HG03025 (cell line): ENCODE data around the gene LIM2.
A peak's percentile ranks its signal among the peaks of the same experiment; 100 is the strongest.
"Not testable (repeated sequence)": the region's sequence is repeated elsewhere in the genome, so short reads cannot be mapped to it uniquely, and the experiment has no call there.

ENCODE experiments used
- ATAC-seq: cut with Tn5 transposase; IDR thresholded peaks from one replicate; pipeline ENCODE4 v1.9.1; 2021; ENCODE audit warnings: mild to moderate bottlenecking, moderate library complexity; ENCODE audit not compliant: unreplicated experiment, low FRiP score

LIM2 gene

DNA sequence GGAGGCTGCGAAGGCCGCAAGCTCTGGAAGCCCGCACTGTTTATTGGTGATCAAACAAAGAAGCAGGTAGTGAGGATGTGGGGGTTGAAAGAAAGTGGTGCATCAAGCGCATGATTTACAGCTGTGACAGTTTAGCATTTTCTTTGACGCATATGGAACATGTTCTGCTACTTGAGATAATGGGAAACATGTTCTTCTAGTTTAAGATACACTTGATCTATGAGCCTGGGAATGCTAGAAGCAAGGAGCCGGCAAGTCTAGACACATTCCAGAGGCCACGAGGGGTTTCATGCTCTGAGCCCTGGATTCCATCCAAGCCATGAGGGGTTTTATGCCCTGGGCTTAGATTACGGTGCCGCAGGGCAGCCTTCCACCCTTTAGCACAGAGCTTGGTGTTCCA lies 9.7 kb upstream of the LIM2 start:
- not testable (repeated sequence) for ATAC-seq

- no peak for ATAC-seq
These were observed 8.4 kb upstream of the LIM2 start for GRCh38 chr19:51396175-51396574.

GRCh38 chr19:51394050-51394836 lies 6.5 kb upstream of the LIM2 start:
- peak; percentile 82 for ATAC-seq

- no peak for ATAC-seq
These were observed 4.9 kb upstream of the LIM2 start for GRCh38 chr19:51392701-51393100.

- ATAC-seq = no peak
These were observed 3.4 kb upstream of the LIM2 start for GRCh38 chr19:51391073-51391611.

DNA sequence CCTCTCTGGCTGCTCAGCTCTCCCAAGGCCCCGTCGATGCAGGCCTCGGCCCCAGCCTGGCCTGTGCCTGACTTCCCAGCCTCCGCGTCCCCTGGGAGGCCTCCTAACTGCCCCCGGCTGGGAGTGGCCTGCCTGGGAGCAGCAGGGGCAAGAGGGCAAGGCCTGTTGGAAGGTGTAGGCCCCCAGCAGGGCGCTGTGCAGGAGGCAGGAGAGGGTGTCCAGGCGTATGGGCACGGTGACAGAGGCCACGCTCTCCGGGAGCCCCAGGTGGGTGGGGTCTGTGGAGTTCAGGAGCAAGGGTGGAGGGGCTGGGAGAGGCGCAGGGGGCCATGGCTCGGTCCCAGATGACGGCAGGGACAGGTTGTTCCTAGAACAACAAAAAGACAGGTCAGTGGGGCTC lies 1.4 kb upstream of the LIM2 start:
- no peak for ATAC-seq

DNA sequence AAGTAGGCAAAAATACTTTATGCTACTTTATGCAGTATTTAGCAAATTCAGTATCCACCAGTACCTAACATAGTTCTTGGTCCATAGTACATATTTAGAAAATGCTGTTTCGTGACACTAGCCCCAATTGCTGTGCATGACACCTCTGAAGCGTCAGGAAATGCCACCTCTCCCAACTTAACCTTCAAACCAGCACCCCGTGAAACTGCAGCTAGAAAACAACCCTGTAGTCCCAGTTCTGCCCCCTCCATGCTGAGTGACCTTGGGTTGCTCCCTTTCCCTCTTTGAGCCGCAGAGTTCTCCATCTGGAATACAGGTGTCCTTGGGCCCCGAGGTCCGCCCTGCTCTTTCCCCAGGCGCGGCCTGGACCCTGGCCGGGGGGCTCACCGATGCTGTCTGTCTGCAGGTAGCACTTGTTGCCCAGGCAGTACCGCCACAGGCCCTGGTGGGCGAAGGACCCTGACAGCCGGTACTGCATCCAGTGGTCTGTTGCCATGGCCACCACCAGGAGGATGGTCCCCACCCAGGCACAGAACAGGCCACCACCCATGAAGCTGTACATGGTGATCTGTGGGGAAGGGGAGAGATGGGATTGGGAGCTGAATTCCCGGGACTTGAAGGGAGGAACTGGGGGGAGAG lies 773 bp downstream of the LIM2 start:
- no peak for ATAC-seq

DNA sequence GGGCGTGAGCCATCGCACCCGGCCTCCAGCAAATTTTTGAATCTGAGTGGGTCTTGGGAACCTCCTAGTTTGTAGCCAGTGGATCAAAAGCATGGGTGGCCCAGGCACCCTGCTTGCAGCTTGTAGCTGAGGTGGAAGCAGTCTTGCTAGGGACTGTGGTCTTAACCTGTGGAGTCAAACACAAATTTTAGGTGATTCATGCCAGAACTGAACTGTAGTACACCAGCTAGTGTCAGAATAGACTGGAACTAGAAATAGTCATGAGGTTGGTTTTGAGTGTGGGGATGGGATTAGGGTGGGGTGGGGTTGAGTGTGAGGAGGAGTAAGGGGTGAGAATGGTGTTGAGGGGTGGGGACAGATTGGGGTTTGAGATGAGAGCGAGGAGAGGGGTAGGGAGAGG lies 5.8 kb downstream of the LIM2 start:
- no peak for ATAC-seq

- no peak for ATAC-seq
These were observed 7.4 kb downstream of the LIM2 start for GRCh38 chr19:51380379-51380778.

GRCh38 chr19:51377422-51377821 lies 10.4 kb downstream of the LIM2 start:
- no peak for ATAC-seq

DNA sequence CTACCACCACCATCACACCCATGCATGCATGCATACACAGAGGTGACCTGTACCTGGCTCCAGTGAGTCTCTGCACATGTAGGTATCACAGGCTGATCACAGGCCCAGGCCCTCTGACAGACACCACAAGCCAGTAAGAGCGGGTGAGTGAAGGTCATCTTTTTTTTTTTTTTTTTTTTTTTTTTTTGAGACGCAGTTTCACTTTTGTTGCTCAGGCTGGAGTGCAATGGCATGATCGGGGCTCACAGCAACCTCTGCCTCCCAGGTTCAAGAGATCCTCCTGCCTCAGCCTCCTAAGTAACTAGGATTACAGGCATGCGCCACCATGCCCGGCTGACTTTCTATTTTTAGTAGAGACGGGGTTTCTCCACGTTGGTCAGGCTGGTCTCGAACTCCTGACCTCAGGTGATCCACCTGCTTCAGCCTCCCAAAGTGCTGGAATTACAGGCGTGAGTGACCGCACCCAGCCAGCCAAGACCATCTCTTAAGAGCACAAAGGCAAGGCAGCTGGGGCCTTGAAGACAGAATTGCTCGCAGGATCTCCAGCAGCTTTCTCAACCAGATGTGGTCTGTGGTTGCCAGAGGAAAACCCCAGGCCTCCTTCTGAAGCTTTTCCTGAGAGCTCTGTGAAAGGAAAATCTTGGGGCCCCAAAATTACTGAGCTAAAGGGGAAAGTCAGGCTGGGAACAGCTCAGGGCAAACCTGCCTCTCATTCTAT lies 12.1 kb downstream of the LIM2 start:
- no peak for ATAC-seq

DNA sequence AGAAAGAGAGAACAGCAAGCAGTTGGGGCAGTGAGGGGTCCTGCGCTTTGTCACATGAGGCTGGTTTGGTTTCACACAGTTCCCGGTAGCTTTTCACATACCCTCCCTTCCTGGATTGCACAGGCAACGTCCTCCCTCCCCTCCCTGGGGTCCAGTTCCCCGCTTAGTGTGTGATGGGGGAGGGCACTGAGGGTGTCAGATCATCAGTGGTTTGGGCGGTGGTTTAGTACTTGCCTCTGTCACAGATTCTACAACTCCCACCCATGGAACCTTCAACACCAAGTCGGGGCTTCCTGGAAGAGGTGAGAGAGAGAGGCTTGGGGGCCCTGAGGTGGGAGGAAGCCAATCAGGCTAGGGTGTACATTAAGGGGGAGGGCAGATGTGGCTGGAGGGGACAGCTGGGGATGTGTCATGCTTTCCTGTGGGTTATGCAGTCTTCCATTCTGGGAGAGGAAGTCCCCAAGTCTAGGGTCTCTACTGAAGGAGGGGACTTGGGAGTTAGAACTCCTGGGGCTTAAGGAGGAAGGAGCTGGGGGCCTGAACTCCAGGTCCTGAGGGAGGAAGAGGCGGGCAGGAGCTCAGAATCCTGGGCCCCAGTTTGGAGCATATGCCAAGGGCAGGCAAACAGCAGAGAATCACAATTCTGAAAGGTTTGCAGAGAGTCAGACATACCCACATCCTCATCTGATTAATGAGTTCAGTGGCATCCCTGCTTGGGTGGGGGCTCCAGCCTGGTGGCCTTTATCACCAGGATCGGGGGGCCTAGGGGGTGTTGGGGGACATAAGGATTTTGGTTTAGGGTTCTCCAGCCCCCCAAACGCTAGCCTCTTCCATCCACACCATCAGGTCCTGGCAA lies 14.9 kb downstream of the LIM2 start, which contains the start of gene NKG7:
Gene NKG7, minus strand, starts transcription at position 6 of the 856 bp plus-strand sequence. CDS start 119 bp downstream, outside the sequence.
- ATAC-seq = no peak

- ATAC-seq = no peak
These were observed 15.6 kb downstream of the LIM2 start for GRCh38 chr19:51372021-51372648.

GRCh38 chr19:51371186-51371690 lies 16.5 kb downstream of the LIM2 start:
- no peak for ATAC-seq

DNA sequence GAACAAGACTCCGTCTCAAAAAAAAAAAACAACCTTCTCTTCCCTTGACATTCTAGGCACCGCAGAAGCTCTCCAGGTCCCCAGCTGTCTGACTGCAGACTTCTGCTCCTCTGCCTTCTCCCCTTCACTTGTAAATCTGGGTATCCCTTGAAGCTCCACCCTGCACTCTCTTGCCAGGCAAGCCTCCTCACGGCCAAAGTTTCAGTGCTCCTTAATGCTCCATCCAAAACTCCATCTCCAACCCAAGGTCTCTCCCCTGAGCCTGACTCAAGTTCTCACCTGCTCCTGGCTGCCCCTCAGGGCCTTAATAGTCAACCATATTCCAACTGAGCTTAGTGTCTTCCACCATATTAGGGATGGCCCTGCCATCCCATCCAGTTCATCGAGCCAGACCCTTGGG lies 17.5 kb downstream of the LIM2 start:
- ATAC-seq = no peak

DNA sequence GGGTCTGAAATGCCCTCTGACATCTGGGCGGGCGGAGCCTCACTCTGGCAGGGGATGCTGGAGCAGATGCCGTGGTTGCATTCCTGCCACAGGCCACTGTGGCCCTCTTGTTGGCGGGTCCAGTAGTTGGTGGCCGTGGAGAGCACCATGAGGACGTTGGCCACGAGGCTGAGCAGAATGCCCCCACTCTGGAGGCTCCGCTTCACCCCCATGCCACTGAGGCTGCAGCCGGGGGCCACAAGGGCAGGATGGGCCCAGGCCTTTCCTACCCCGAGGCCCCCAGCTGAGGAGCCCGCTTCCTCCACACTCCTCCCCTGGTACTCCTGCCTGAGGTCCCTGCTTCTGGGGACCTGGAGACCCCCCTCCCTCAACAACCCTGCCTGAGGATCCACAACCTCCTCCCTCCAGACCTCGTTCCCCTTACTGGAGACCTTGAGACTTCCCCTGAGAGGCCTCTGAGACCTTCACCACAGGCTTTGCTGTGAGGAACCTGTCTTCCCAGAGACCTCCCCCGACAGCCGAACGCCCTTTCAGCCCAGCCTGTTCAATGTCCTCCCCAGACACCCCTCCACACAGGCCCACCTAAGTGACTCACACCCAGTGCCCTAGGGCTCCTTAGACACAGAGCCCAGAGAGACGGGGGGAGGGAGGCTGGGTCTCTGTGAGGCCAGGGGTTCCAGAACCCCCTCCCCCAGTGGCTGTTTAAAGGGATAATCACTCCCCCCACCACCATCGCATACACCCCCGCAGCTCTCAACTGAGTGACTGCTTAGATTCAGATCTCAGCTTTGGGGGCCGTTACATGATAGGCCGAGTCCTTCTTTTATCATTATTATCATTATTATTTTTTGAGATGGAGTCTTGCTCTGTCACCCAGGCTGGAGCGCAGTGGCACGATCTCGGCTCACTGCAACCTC lies 19.1 kb downstream of the LIM2 start, which contains the start of gene CLDND2:
Gene CLDND2, minus strand, starts transcription at position 638 of the 917 bp plus-strand sequence. Its CDS starts 426 bp downstream, at position 212.
- no peak for ATAC-seq

DNA sequence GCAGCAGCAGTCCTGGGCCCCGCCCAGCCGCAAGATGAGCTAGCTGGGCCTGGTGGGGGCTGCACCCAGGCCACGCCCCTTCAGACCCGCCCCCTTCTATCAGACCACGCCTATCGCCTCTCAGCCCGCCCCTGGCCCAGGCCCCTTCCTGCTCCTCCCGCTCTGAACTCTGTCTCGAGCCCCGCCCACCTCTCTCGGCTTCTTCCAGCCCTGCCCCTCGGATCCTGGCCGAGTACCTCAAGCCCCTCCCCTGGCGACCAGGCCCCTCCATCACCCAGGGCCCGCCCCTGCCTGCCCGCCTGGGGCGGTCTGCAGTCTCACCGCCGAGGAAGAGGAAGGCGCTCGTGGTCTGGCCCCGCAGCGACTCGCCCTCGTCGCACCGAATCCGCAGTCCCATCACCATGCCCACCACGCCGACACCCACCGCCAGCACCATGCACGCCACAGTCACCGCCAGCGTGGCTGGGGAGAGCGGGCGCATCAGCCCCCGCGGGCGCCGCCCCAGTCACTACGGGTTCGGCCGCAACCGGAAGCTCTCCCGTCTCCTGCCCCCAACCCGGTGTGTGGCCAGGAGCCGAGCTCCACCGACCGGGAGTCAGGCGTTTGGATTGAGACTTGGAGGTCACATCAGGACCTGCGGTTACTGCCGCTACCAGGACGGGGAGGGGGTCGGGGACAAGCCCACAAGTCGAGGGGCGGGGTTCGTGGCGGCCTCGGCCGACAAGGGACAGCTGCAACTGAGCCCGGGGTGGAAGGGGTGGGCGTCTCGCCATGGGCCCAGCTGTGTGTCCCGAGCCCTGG lies 20.0 kb downstream of the LIM2 start:
- ATAC-seq = peak; percentile 66

DNA sequence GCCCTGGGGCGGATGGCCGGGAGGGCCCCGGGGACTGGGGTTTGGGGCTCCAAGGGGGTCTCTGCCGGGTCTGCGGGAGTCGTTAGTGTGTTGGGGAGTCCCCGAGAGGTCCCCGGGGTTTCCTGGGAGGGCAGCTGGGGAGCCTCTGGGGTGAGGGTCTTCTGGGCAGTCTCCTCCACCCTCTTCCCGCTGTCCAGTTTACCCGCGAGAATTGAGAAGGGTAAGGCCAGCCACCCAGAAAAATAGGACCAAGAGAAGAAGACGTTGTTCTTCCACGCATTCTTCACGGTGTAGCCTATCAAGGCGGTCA lies 20.6 kb downstream of the LIM2 start:
- peak; percentile 2 for ATAC-seq
